Karpas-422 (cell line): ENCODE measurements around the gene BCOR. TPM values are rescaled to one million over a fixed set of nuclear protein-coding genes. Genes with fewer than 3 reads are reported as not detected.
A peak's percentile ranks its signal among the peaks of the same experiment; 100 is the strongest.

Experiments used
- DNase-seq: peaks from one replicate; pipeline ENCODE4 v3.0.0-alpha.2; 2015
- H2AFZ ChIP-seq: fragments of 200-600 bp; sonication (generic); 2 replicates; pipeline ENCODE4 v1.6.1; 2014; ENCODE audit warnings: antibody characterized with exemption, low read length, mixed read lengths
- H3K27ac ChIP-seq: fragments of 200-600 bp; sonication (generic); 2 replicates; pipeline ENCODE4 v1.5.1; 2014; ENCODE audit warnings: mild to moderate bottlenecking, low read length, moderate library complexity
- H3K27me3 ChIP-seq: fragments of 200-600 bp; sonication (generic); 2 replicates; pipeline ENCODE4 v1.6.1; 2014; ENCODE audit warnings: low read length, mixed read lengths
- H3K36me3 ChIP-seq: fragments of 200-600 bp; sonication (generic); 2 replicates; pipeline ENCODE4 v1.6.1; 2014; ENCODE audit warnings: low read length, mixed read lengths; ENCODE audit not compliant: insufficient read depth
- H3K4me1 ChIP-seq: fragments of 200-600 bp; sonication (generic); 2 replicates; pipeline ENCODE4 v1.6.1; 2014; ENCODE audit warnings: mild to moderate bottlenecking, low read length, mixed read lengths
- H3K4me2 ChIP-seq: fragments of 200-600 bp; sonication (generic); 2 replicates; pipeline ENCODE4 v1.6.1; 2014; ENCODE audit warnings: low read length, low read depth, mild to moderate bottlenecking; ENCODE audit not compliant: poor library complexity, severe bottlenecking
- H3K4me3 ChIP-seq: fragments of 200-600 bp; sonication (generic); 2 replicates; pipeline ENCODE4 v1.5.1; 2014; ENCODE audit warnings: mild to moderate bottlenecking, antibody characterized with exemption, low read length, mixed read lengths
- H3K79me2 ChIP-seq: fragments of 200-600 bp; sonication (generic); 2 replicates; pipeline ENCODE4 v1.6.1; 2014; ENCODE audit warnings: mild to moderate bottlenecking, low read length, mixed read lengths
- H3K9ac ChIP-seq: fragments of 200-600 bp; sonication (generic); 2 replicates; pipeline ENCODE4 v1.6.0; 2014; ENCODE audit warnings: low read length
- H3K9me2 ChIP-seq: fragments of 200-600 bp; sonication (generic), shearing (Covaris generic); replicated peaks from 2 replicates; pipeline ENCODE4 v1.6.0; 2014; ENCODE audit warnings: mild to moderate bottlenecking, low read length, moderate library complexity; ENCODE audit not compliant: insufficient read depth
- H3K9me3 ChIP-seq: fragments of 300-700, 200-600 bp; sonication (generic); 2 replicates; pipeline ENCODE4 v1.6.1; 2014; ENCODE audit warnings: low read length, mixed read lengths
- H4K20me1 ChIP-seq: fragments of 200-600 bp; sonication (generic); 2 replicates; pipeline ENCODE4 v1.6.1; 2014; ENCODE audit warnings: mild to moderate bottlenecking, antibody characterized with exemption, low read length, low read depth; ENCODE audit not compliant: insufficient read depth
- total RNA-seq: library from RNA; depleted of rRNA; stranded (reverse); fragments of >200 nt; shearing (Covaris generic); gene quantifications from 2 replicates; pipeline ENCODE4 v1.2.3, GENCODE V29; 2014; ENCODE audit warnings: low replicate concordance

Gene BCOR
- total RNA-seq, 1 experiment from 2014 or later, result 49.9 TPM

DNA sequence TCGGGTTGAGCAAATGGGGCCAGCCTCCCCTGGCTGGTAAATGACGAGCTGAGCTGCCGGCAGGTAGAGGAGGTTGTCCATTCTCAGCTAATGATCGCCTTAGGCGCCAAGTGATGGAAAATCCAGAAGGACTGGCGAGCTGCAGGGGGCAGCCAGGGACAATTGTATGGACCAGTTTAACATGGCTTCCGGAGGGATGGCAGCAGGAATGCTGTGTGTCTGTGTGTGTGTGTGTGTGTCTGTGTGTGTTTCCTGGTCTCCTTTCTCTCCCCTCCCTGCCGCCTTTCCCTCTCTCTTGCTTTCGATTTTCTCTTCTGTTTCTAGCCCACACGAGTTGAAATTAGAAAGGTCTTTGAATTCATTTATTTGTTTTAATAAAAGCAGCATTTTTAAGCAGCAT, 45.2 kb upstream of the BCOR start:
- Histone ChIP-seq H3K36me3 (no peaks in the 10 kb centered on the region), H3K27me3 (no peaks in the 10 kb centered on the region), H3K79me2 (no peaks in the 10 kb centered on the region), H3K9ac (no peak overlapping the region), H4K20me1 (no peaks in the 10 kb centered on the region), H3K27ac (no peak overlapping the region), H3K4me1 (no peaks in the 10 kb centered on the region), H3K4me3 (no peak overlapping the region), H3K9me2 (no peaks in the 10 kb centered on the region), H2AFZ (no peak overlapping the region), H3K9me3 (no peaks in the 10 kb centered on the region), H3K4me2 (no peak overlapping the region)
- no peak for DNase-seq

GRCh38 chrX:40142417-40142816, 44.7 kb upstream of the BCOR start:
- no peak overlapping the region for H3K9ac ChIP-seq
- H3K4me2 ChIP-seq, result no peak overlapping the region

DNA sequence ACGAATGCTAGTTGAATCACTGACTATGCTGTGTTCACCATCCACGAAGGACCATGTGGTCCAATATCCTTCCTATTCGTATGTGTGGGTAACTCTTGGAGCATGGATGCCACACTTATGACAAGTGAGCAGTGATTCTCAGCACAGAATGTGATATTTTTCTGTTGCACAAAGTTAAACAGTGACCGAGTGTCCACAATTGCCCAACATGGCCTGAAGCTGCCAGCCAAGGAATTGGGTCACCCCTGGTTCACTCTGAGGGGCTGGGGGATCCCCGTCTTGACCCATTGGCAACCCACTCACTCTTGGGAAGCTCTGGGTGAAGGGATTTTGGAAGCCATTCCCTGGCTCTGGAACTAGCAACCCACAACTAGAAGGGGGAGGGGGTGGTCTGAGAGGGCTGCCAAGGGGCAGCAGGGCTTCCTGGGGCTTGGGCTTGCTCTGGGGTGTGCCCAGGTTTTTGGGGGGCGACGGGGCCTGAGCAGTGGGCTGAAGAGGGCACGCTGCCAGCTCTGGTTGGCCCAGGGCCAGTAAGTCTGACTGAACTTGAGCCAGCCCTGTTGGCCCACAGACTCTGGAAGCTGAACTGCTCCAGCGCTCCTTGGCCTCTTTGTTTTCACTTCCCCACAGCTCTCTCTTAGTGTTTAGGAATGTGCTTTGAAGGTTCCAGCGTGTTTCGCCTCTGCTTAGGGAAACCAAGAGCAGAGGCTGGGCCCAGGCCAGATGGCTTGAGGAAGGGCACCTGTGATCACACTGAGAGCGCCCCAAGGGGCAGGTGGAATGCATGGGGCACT, 43.1 kb upstream of the BCOR start:
- H3K9ac ChIP-seq, result no peak overlapping the region
- H3K4me3 ChIP-seq, result no peak overlapping the region
- H3K27me3 ChIP-seq, result no peaks in the 10 kb centered on the region
- H4K20me1 ChIP-seq, result no peaks in the 10 kb centered on the region
- H2AFZ ChIP-seq, result no peak overlapping the region
- H3K27ac ChIP-seq, result no peak overlapping the region
- no peak overlapping the region for H3K4me2 ChIP-seq
- H3K9me3 ChIP-seq, result no peaks in the 10 kb centered on the region
- no peaks in the 10 kb centered on the region for H3K79me2 ChIP-seq
- no peaks in the 10 kb centered on the region for H3K36me3 ChIP-seq
- no peak for DNase-seq
- no peaks in the 10 kb centered on the region for H3K4me1 ChIP-seq
- H3K9me2 ChIP-seq, result no peaks in the 10 kb centered on the region

More at GRCh38 chrX:40142417-40142816, 44.7 kb upstream of the BCOR start:
- Histone ChIP-seq H3K36me3 (no peaks in the 10 kb centered on the region), H3K27ac (no peak overlapping the region), H2AFZ (no peak overlapping the region), H3K4me1 (no peaks in the 10 kb centered on the region), H3K9me2 (no peaks in the 10 kb centered on the region), H3K4me3 (no peak overlapping the region), H3K79me2 (no peaks in the 10 kb centered on the region), H4K20me1 (no peaks in the 10 kb centered on the region), H3K9me3 (no peaks in the 10 kb centered on the region), H3K27me3 (no peaks in the 10 kb centered on the region)
- no peak for DNase-seq

DNA sequence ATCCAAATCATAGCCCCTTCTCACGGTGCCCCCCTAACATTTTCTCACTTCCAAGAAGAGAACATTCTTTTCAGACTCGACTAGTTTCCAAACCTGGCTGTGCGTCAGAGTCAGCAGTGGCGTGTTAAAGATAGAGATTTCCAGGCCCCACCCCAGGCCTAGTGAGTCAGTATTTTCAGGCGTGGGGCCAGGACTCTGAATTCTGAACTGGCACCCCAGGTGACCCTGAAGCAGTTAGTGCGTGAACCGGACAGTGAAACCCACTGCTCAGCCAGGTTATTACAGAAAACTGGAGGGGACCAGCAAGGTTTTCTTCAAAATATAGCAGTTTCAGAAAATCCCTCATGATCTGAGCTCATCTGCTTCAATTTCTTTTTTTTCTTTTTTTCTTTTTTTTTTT, 35.0 kb upstream of the BCOR start:
- Histone ChIP-seq H2AFZ (no peak overlapping the region), H3K36me3 (no peaks in the 10 kb centered on the region), H3K9me3 (no peaks in the 10 kb centered on the region), H3K27ac (no peak overlapping the region), H3K79me2 (no peaks in the 10 kb centered on the region), H4K20me1 (no peaks in the 10 kb centered on the region), H3K4me3 (no peak overlapping the region), H3K4me2 (no peak overlapping the region), H3K4me1 (no peaks in the 10 kb centered on the region), H3K27me3 (no peaks in the 10 kb centered on the region), H3K9ac (no peak overlapping the region), H3K9me2 (no peaks in the 10 kb centered on the region)
- DNase-seq, result no peak

DNA sequence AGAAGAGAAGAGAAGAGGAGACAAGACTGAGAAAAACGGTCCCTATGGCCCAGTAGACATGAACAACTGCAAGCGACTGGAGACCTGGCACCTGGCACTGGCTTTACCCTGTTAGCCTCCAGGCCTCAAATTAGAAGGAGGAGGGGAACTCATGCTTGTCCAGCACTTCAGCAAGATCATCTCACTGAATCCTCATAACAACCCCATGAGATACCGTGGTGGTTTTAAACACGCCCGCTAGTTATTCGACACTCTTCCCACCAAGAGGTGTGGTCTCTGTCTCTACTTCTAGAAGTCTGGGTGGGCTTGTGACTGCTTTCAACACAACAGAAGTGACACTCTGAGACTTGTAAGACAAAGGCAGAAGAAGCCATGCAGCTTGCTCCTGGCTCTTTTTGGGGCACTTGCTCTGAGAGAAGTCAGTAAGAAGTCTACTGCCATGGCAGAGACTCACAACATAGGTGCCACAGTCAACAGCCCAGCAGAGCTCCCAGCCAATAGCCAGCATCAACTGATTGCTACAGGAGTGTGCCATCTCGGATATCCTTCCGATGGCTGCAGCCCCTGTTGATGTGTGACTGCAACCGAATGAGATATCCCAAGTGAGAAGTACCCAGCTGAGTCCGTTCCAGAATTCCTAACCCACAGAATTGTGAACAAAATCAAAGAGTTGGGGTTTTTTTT, 34.0 kb upstream of the BCOR start:
- DNase-seq, result no peak
- Histone ChIP-seq H3K9me2 (no peaks in the 10 kb centered on the region), H3K9me3 (no peaks in the 10 kb centered on the region), H3K4me3 (no peak overlapping the region), H4K20me1 (no peaks in the 10 kb centered on the region), H3K27me3 (no peaks in the 10 kb centered on the region), H3K9ac (no peak overlapping the region), H3K4me2 (no peak overlapping the region), H3K79me2 (no peaks in the 10 kb centered on the region), H3K36me3 (no peaks in the 10 kb centered on the region), H3K4me1 (no peaks in the 10 kb centered on the region), H3K27ac (no peak overlapping the region), H2AFZ (no peak overlapping the region)

DNA sequence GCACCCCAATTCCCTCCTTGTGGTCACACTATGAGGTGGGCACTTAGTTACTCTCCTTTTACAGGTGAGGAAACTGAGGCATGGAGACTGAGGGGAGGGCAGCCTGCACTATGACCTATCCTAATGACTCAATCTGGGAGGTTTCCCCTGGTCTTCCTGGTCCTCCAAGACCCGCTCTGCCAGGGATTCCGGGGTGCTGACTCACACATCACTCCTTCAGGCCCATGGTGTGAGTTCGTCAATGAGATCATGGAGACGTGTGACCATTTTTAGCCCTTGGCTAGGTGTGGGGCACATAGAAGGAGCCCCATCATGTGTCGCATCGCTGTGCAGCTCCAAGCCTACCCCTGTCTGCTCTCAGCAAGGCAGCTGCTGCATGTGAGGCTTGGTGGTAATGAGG, 32.4 kb upstream of the BCOR start:
- Histone ChIP-seq H3K9me2 (no peaks in the 10 kb centered on the region), H3K9ac (no peak overlapping the region), H3K27ac (no peak overlapping the region), H3K4me2 (no peak overlapping the region), H3K4me1 (no peaks in the 10 kb centered on the region), H3K4me3 (no peak overlapping the region), H3K27me3 (no peaks in the 10 kb centered on the region), H3K79me2 (no peaks in the 10 kb centered on the region), H3K9me3 (no peaks in the 10 kb centered on the region), H4K20me1 (no peaks in the 10 kb centered on the region), H2AFZ (no peak overlapping the region), H3K36me3 (no peaks in the 10 kb centered on the region)
- DNase-seq, result no peak

GRCh38 chrX:40127052-40127451, 29.3 kb upstream of the BCOR start:
- no peak overlapping the region for H2AFZ ChIP-seq
- no peaks in the 10 kb centered on the region for H3K4me1 ChIP-seq
- no peak overlapping the region for H3K4me3 ChIP-seq
- no peak overlapping the region for H3K9ac ChIP-seq
- H3K79me2 ChIP-seq, result no peaks in the 10 kb centered on the region
- H3K36me3 ChIP-seq, result no peaks in the 10 kb centered on the region
- no peak overlapping the region for H3K27ac ChIP-seq
- H3K9me2 ChIP-seq, result no peaks in the 10 kb centered on the region
- peak; percentile 47 for DNase-seq
- H3K4me2 ChIP-seq, result no peak overlapping the region
- no peaks in the 10 kb centered on the region for H3K27me3 ChIP-seq
- no peaks in the 10 kb centered on the region for H4K20me1 ChIP-seq
- H3K9me3 ChIP-seq, result no peaks in the 10 kb centered on the region

DNA sequence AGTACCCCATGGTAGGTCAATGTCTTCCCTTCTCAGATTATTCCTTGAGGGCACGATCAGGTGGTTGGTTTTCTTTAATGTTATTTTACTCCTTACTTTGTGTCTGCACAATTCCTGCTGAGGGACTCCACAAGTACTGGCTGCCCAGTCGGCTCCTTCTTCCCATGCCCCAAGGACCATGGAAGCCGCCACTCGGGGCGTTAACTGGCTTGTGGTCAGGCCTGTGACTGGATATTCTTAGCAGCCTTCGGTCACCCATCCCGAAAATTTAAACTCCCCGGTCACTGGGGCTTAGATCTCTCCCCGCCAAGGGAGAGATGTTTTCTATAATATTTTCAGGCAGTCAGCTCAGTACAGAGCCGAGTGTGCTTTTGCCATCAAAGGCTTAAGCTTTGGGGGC, 24.7 kb upstream of the BCOR start:
- H4K20me1 ChIP-seq, result no peaks in the 10 kb centered on the region
- no peak overlapping the region for H3K4me2 ChIP-seq
- H3K27me3 ChIP-seq, result no peaks in the 10 kb centered on the region
- H3K9me3 ChIP-seq, result no peaks in the 10 kb centered on the region
- no peak overlapping the region for H2AFZ ChIP-seq
- H3K79me2 ChIP-seq, result no peaks in the 10 kb centered on the region
- H3K4me3 ChIP-seq, result no peak overlapping the region
- no peaks in the 10 kb centered on the region for H3K9me2 ChIP-seq
- no peak overlapping the region for H3K9ac ChIP-seq
- no peak for DNase-seq
- H3K27ac ChIP-seq, result no peak overlapping the region
- peaks cover 8% of the 10 kb centered on the region; the same call in 1 of the 2 replicates for H3K4me1 ChIP-seq
- H3K36me3 ChIP-seq, result no peaks in the 10 kb centered on the region
